Hematopoietic multipotent progenitor cell treated with erythropoietin and hydrocortisone succinate and interleukin-3 and kit ligand, for 8 days (in vitro differentiated cells): Measurements from ENCODE around the gene HS3ST3B1.

ENCODE experiments used
- DNase-seq: peaks from one replicate; pipeline ENCODE4 v3.0.0-alpha.2; 2015

HS3ST3B1 gene

GRCh38 chr17:14300575-14301278 lies at the start of gene HS3ST3B1:
TSS of gene HS3ST3B1 (plus strand) at chr17:14301081. CDS start at chr17:14301519, 438 bp downstream.
- DNase-seq = peak; percentile 97

- no peak for DNase-seq
Measured at GRCh38 chr17:14261406-14261805, 39.5 kb upstream of the HS3ST3B1 start.

GRCh38 chr17:14268264-14268663 lies 32.6 kb upstream of the HS3ST3B1 start:
- DNase-seq = no peak

GRCh38 chr17:14269473-14269872 lies 31.4 kb upstream of the HS3ST3B1 start:
- DNase-seq = no peak

GRCh38 chr17:14270508-14270907 lies 30.4 kb upstream of the HS3ST3B1 start:
- DNase-seq = no peak

- DNase-seq = no peak
Measured at GRCh38 chr17:14276535-14277250, 24.2 kb upstream of the HS3ST3B1 start.

GRCh38 chr17:14281530-14281929 lies 19.4 kb upstream of the HS3ST3B1 start:
- DNase-seq = no peak

GRCh38 chr17:14282726-14283125 lies 18.2 kb upstream of the HS3ST3B1 start:
- no peak for DNase-seq

GRCh38 chr17:14289162-14289561 lies 11.7 kb upstream of the HS3ST3B1 start:
- DNase-seq = no peak

GRCh38 chr17:14294876-14295275 lies 6.0 kb upstream of the HS3ST3B1 start:
- no peak for DNase-seq

GRCh38 chr17:14295676-14296075 lies 5.2 kb upstream of the HS3ST3B1 start:
- DNase-seq = no peak

- DNase-seq = no peak
Measured at GRCh38 chr17:14296166-14296910, 4.5 kb upstream of the HS3ST3B1 start.

GRCh38 chr17:14297161-14297851 lies 3.6 kb upstream of the HS3ST3B1 start:
- DNase-seq = no peak

GRCh38 chr17:14298221-14298946 lies 2.5 kb upstream of the HS3ST3B1 start:
- no peak for DNase-seq

- no peak for DNase-seq
Measured at GRCh38 chr17:14298947-14299279, 2.0 kb upstream of the HS3ST3B1 start.

- no peak for DNase-seq
Measured at GRCh38 chr17:14299280-14300141, 1.4 kb upstream of the HS3ST3B1 start.

GRCh38 chr17:14301279-14302090 lies 604 bp downstream of the HS3ST3B1 start:
- no peak for DNase-seq

- DNase-seq = no peak
Measured at GRCh38 chr17:14302091-14302430, 1.2 kb downstream of the HS3ST3B1 start.

- DNase-seq = peak; percentile 71
Measured at GRCh38 chr17:14302431-14303099, 1.7 kb downstream of the HS3ST3B1 start.
